GM10248 (cell line): Measurements from ENCODE around the gene CCND1.

Experiments used
- CTCF ChIA-PET: fragments of 300-600 bp; sonication (Branson Sonifier 250); formaldehyde crosslinking; extraction: SDS; loops from one replicate; lab custom pipeline; 2021; ENCODE audit warnings: antibody characterized with exemption; lab: Yijun Ruan, JAX
- POLR2A ChIA-PET: fragments of 350-650 bp; sonication (Branson Sonifier 250); formaldehyde crosslinking; extraction: SDS; loops from one replicate; lab custom pipeline; 2020; ENCODE audit warnings: antibody characterized with exemption; lab: Yijun Ruan, JAX
- DNase-seq: peaks from one replicate; pipeline ENCODE4 v3.0.0; 2012; ENCODE audit errors: extremely low spot score
- TF ChIP-seq, protein P1 (sequence below): IDR thresholded peaks from 2 replicates; pipeline ENCODE4 v1.5.1; 2012; ENCODE audit warnings: mild to moderate bottlenecking, low read depth; ENCODE audit errors: extremely low read depth, missing control alignments, control extremely low read depth

CCND1 gene

DNA sequence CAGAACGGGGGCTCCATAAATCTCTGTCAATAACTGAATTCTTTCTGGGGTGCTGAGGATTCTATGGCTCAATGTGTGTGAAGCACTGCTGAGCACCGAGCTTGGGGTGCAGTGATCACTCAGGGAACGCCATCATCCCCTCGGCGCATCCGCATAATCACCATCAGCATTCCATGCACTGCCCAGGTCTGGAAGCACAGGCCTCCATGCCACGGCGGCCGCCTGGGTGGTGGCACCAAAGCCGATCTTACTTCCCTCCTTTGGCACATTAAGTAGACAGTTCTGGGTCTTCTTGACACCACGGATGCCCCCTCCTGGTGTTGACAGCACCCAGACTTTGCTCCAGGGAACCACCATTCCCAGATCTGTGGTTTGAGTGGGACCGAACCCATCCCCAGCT, 18.6 kb downstream of the CCND1 start:
- POLR2A ChIA-PET, result no interaction called here
- no peak for DNase-seq
- CTCF ChIA-PET, result interaction anchor here (2.5 to 7.7 kb wide), 2 partner anchors 10 to 16 kb away, joined by 10 to 57 read pairs; no protein-coding TSS in a partner anchor
- TF ChIP-seq, protein P1, sequence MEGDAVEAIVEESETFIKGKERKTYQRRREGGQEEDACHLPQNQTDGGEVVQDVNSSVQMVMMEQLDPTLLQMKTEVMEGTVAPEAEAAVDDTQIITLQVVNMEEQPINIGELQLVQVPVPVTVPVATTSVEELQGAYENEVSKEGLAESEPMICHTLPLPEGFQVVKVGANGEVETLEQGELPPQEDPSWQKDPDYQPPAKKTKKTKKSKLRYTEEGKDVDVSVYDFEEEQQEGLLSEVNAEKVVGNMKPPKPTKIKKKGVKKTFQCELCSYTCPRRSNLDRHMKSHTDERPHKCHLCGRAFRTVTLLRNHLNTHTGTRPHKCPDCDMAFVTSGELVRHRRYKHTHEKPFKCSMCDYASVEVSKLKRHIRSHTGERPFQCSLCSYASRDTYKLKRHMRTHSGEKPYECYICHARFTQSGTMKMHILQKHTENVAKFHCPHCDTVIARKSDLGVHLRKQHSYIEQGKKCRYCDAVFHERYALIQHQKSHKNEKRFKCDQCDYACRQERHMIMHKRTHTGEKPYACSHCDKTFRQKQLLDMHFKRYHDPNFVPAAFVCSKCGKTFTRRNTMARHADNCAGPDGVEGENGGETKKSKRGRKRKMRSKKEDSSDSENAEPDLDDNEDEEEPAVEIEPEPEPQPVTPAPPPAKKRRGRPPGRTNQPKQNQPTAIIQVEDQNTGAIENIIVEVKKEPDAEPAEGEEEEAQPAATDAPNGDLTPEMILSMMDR, result no peak

DNA sequence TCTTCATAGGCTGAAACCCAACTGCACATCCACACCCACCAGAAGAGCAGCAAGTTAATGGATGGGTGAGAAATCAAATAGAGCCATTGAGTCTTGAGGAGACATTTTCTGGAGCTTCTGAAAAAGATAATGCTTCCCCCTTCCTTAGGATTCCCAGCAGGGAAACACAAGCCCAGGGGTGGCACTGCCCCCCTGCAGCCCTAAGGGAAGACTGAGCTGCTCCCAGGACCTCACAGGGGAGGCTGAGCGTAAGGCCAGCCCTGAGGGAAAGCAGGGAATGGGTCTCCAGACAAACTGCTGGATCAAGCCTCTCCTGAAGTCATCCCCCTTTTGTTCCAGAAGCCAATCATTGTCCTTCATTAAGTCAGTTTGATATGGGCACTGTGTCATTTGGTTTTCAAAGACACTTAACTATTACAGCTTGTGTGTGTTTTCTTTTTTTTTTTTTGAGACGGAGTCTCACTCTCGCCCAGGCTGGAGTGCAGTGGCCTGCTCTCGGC, 19.1 kb downstream of the CCND1 start:
- CTCF ChIA-PET, result interaction anchor here (2.5 to 7.7 kb wide), 2 partner anchors 10 to 16 kb away, joined by 10 to 57 read pairs; no protein-coding TSS in a partner anchor

DNA sequence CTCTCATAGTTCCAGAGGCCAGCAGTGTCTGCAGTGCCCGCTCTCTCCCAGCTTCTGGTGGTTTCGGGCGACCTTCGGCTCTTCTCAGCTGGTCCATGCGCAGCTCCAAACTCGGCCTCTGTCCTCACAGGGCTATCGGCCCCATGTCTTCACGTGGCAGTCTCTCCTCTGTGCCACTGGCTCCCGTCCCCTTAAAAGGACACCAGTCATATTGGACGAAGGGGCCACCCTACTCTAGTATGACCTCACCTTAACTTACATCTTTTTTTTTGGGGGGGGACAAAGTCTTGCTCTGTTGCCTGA, 20.4 kb downstream of the CCND1 start:
- TF ChIP-seq, protein P1, result no peak
- ChIA-PET CTCF (interaction anchor here (7.7 kb wide), 1 partner anchor 8 kb away, joined by 57 read pairs; no protein-coding TSS in a partner anchor), POLR2A (no interaction called here)
- DNase-seq, result no peak

More for the DNA sequence above, 19.1 kb downstream of the CCND1 start:
- POLR2A ChIA-PET, result no interaction called here
- DNase-seq, result no peak
- TF ChIP-seq, protein P1, result no peak

DNA sequence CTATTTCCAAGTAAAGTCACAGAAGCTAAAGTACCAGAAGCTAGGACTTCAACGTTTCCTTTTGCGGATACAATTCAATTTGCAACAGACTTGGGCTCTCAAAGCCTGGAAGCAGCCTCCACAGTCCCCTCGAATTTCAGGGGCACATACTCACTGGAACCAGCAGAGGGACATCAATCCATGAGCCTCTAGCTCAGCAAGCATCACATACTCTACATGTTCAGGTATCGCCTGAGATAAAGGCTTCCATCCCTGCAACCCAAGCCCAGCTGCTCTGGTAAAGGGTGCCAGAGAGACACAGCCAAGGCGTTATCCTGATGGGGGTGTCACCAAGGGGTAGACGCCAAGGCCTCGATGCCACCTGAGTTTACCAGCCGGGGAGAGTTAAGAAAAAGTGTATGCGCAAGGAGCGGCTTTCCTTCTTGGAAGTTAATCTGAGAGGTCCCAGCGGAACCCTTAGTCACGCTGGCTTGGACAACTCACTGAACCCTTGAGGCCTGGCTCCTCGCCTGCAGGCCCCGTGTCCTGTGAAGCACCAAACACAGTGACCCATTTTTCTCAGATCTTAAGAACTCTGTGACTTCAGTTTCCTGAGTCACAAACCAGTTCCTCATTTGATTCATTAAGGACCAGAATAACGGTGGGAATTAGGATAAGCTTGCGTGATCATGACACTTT, 21.2 kb downstream of the CCND1 start:
- no peak for DNase-seq
- CTCF ChIA-PET, result interaction anchor here (0.8 to 7.7 kb wide), 3 partner anchors 8 to 561 kb away, joined by 3 to 57 read pairs (median 6); partner anchors contain the start of gene LTO1
- POLR2A ChIA-PET, result no interaction called here
- TF ChIP-seq, protein P1, result no peak

DNA sequence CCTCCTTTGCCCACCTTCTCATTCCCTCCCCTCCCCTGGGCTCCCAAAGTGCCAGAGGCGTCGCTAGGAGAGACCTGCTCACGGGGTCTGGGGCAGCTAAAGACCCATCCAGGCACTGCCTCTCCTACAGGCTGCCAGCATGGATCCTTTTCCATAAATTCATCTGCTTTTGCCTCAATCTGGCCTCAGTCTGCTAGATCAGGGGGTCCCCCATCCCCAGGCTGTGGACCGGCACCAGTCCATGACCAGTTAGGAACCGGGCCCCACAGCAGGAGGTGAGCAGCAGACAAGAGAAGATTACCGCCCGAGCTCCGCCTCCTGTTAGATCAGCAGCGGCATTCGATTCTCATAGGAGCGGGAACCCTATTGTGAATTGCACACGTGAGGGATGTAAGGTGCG, 21.9 kb downstream of the CCND1 start:
- TF ChIP-seq, protein P1, result no peak
- no peak for DNase-seq
- ChIA-PET CTCF (interaction anchor here (0.8 to 1.2 kb wide), 2 partner anchors 12 to 561 kb away, joined by 3 to 6 read pairs; partner anchors contain the start of gene LTO1), POLR2A (no interaction called here)

DNA sequence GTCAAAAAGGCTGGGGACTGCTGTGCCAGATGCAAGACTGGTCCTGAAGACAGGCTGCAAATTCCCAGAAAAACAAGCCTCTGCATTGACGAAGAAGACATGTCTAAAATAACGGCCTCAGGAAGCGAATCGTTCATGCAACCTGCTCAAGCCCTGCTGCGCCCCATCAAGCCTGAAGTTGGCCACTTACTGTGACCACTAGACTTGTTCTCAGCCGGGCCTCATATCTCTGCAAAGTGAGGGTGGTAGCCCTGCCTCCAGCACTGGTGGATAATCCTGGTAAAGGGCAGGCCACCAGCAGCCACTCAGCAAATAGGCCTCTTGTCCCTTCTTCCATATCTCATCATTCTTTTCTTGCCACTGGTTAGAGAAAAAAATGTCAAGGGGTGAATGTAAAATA, 22.4 kb downstream of the CCND1 start:
- POLR2A ChIA-PET, result no interaction called here
- CTCF ChIA-PET, result no interaction called here
- TF ChIP-seq, protein P1, result no peak
- no peak for DNase-seq
